ENCODE measurements around the gene UBE2E2. TPM values are rescaled to one million over a fixed set of nuclear protein-coding genes. Genes with fewer than 3 reads are reported as not detected.

UBE2E2 gene
- total RNA-seq, 2 experiments from 2014 or later, result 5.7 to 7.2 TPM

DNA sequence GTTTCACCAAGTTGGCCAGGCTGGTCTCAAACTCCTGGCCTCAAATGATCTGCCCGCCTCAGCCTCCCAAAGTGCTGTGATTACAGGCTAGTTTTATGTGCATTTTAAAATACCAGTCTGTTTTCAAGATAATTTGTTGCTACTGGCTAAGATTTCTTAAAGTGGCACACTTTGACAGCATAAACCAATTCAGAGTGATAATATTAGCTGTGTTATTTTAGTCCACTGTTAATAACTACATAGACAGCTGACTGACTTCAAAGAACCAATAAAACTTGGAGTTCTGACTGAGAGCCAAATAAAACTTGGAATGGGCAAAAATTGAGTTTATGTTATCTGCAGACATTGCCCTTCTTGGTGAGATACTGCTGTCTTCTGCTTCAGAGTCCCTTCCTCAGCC, 291.8 kb downstream of the UBE2E2 start:
- H3K27ac Mint-ChIP-seq, result no peak overlapping the region
- no peak for ATAC-seq (ENCODE audit: low read depth)
- H3K36me3 Mint-ChIP-seq, result no peaks in the 10 kb centered on the region
- POLR2A ChIA-PET, result no interaction called here
- H3K4me3 Mint-ChIP-seq, result no peak overlapping the region
- DNase-seq, result no peak
- no peaks in the 10 kb centered on the region for H3K27me3 Mint-ChIP-seq
- peaks cover 2% of the 10 kb centered on the region for H3K4me1 Mint-ChIP-seq
- peaks cover 2% of the 10 kb centered on the region for H3K9me3 Mint-ChIP-seq

DNA sequence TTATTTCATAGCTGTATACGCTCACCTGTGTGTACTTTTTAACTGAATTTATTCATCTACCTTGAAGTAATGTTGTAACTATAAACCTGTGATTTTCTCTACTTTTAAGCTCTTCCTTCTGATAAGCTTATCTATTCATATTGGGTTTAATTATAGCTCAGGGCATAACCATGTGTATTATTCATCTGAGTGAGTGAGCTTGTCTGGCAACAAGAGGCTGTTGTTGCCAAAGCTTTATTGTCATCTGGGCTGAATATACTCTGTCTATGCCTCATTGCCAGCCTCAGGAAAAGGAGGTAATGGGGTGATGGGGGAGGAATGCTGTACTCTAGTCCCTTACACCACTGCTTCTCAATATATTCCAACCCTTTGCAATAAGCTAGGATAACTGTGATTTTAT, 292.4 kb downstream of the UBE2E2 start:
- H3K36me3 Mint-ChIP-seq, result no peaks in the 10 kb centered on the region
- no peak overlapping the region for H3K4me3 Mint-ChIP-seq
- H3K9me3 Mint-ChIP-seq, result peaks cover 2% of the 10 kb centered on the region
- peaks cover 2% of the 10 kb centered on the region for H3K4me1 Mint-ChIP-seq
- no peak overlapping the region for H3K27ac Mint-ChIP-seq
- POLR2A ChIA-PET, result no interaction called here
- no peaks in the 10 kb centered on the region for H3K27me3 Mint-ChIP-seq
- no peak for DNase-seq
- ATAC-seq (ENCODE audit: low read depth), result no peak

DNA sequence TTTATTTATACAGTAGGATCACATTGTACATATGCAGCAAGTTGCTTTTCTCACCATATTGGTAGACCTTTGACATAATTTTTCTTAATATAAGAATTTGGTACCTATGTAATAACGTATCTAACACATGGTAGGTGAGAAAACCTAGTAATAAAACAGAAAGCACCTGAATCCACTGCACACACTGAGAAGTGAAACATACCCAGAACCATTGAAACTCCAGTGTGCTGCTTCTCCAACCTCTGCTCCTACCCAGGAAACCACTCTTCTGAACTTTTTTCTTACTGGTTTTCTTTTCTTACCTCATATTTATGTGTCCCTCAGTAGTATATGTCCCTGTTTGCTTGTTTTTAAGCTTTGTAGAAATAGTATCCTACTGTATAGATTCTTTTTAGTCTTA, 293.0 kb downstream of the UBE2E2 start:
- no peaks in the 10 kb centered on the region for H3K36me3 Mint-ChIP-seq
- H3K9me3 Mint-ChIP-seq, result peaks cover 2% of the 10 kb centered on the region
- H3K4me3 Mint-ChIP-seq, result no peak overlapping the region
- DNase-seq (no peak), ATAC-seq (ENCODE audit: low read depth) (no peak)
- no peak overlapping the region for H3K27ac Mint-ChIP-seq
- no peaks in the 10 kb centered on the region for H3K27me3 Mint-ChIP-seq
- POLR2A ChIA-PET, result no interaction called here
- peaks cover 2% of the 10 kb centered on the region for H3K4me1 Mint-ChIP-seq

DNA sequence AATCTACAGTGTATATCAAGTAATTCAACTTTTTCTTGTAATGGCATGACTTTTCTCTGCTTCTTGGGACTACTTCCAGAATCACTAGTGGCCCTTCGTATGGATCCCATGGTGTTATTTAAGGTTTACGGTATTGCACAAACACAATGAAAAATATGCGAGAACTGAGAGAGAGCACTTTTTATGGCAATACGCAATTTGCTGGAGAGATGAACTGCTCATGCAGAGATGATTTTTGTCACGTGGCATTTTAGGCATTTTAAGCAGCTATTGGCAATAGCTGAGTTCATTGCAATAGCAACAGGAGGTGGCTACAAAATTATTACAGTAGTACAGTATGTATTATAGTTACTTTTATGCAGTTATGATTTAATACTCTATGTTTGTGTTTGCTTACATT, 294.0 kb downstream of the UBE2E2 start:
- Mint-ChIP-seq H3K4me3 (no peak overlapping the region), H3K27me3 (no peaks in the 10 kb centered on the region), H3K36me3 (no peaks in the 10 kb centered on the region), H3K9me3 (peaks cover 2% of the 10 kb centered on the region), H3K4me1 (peaks cover 2% of the 10 kb centered on the region), H3K27ac (no peak overlapping the region)
- DNase-seq, result no peak
- POLR2A ChIA-PET, result no interaction called here
- no peak for ATAC-seq (ENCODE audit: low read depth)

DNA sequence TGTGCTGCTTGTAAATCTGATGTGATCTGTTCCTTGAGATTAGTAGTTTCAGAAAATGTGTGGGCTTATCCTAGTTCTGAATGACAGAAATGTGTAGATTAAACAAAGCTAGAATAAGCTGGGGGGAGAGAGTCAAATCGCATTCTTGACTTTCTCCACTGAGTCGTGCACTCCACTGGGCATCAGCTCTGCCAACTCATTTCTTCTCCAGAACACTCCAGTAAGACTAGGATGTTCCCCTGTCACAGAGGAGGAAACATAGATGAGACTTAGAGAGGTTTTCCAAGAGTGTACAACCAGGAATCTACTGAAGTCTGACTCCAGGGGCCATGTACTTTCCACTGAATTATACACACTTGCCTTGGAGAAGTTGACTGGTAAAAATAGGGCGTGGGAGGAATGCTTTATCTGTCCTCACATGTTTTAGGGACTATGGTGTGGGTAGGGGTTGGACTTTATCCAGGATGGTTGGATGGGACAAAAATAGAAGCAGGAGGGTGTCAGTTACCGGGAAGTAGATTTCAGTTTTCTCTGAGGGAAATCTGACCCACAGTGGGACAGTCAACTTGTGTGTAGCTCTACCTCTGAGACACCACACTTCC, 298.2 kb downstream of the UBE2E2 start:
- no peak for DNase-seq
- Mint-ChIP-seq H3K9me3 (peaks cover 3% of the 10 kb centered on the region), H3K4me1 (peaks cover 2% of the 10 kb centered on the region), H3K4me3 (no peak overlapping the region), H3K36me3 (no peaks in the 10 kb centered on the region), H3K27me3 (no peaks in the 10 kb centered on the region), H3K27ac (no peak overlapping the region)
- POLR2A ChIA-PET, result no interaction called here
- no peak for ATAC-seq (ENCODE audit: low read depth)

DNA sequence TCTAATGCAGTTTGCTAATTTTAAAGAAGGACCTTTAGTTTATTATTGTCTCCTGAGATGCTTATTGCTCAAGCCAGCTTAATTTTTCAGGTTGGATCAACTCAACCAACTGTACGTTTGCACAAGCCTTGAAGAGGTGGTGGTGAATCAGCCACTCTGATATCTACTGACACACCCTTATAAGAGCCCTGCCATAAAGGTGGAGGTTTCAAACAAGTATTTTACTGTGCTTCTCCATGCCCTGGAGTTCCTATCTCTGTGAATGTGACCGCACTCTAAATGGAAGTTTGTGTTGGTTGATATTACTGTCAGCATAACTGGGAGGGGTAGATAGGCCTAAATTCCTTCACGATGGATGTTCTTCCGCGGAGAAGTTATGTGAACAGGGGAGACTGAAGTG, 305.3 kb downstream of the UBE2E2 start:
- H3K4me3 Mint-ChIP-seq, result no peak overlapping the region
- peaks cover 2% of the 10 kb centered on the region for H3K9me3 Mint-ChIP-seq
- H3K36me3 Mint-ChIP-seq, result no peaks in the 10 kb centered on the region
- no peak overlapping the region for H3K27ac Mint-ChIP-seq
- no peaks in the 10 kb centered on the region for H3K27me3 Mint-ChIP-seq
- no peak for DNase-seq
- POLR2A ChIA-PET, result no interaction called here
- no peaks in the 10 kb centered on the region for H3K4me1 Mint-ChIP-seq
- ATAC-seq (ENCODE audit: low read depth), result no peak

DNA sequence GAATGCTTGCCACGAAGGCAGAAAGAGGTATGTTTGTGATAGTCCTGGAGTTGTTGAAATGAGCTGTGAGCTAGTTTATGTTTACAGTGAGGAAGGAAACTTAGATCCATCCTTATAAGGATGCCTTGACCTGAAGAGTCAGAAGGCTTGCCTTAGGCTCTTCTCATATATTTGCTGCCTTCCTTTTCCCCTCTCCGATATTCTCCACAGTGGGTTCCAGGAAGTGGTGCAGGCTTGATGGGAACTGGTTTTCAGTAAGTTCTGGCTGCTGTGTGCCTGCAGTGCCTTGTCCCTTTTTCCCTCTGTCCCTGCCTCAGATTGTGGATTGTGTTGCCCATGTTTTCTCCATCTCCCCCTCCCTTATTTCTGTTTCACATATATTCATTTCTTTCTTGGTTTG, 315.3 kb downstream of the UBE2E2 start:
- DNase-seq (no peak), ATAC-seq (ENCODE audit: low read depth) (no peak)
- peaks cover 3% of the 10 kb centered on the region for H3K36me3 Mint-ChIP-seq
- POLR2A ChIA-PET, result no interaction called here
- H3K4me1 Mint-ChIP-seq, result no peaks in the 10 kb centered on the region
- H3K4me3 Mint-ChIP-seq, result no peak overlapping the region
- no peak overlapping the region for H3K27ac Mint-ChIP-seq
- H3K9me3 Mint-ChIP-seq, result peaks cover 2% of the 10 kb centered on the region
- H3K27me3 Mint-ChIP-seq, result no peaks in the 10 kb centered on the region

DNA sequence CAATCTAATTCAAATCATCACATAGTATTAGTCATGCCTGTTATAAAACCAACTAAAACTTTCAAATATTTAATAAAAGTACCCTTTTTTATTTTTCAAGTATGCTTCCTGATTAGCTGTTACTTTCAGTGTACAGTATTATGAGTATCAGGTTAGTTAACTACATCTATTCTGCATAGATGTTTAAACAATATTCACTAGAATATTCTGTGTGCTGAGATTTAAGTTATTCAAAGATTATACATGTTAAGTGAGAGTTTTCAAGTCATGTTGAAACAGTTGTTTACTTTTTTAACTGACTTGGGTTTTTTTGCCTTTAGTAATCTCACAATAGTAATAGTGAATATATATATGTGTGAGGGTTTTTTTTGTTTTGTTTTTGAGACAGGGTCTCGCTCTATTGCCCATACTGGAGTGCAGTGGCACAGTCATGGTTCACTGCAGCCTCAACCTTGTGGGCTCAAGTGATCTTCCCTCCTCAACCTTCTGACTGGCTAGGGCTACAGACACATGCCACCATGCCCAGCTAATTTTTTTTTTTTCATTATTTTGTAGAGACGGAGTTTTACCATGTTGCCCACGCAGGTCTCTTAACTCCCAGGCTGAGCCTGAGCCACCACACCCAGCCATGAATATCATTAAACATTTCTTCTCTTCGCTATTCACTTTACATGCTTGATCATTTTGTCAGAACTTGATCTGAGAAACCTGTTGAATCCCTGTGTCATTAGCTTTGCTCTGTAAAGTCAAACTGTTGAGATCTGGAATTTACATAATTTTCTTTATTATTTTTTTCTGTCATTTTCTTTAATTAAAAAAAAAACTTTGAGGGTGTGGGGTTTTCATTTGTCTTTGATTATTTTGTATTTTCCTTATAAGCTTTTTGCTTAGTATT, 316.4 kb downstream of the UBE2E2 start:
- no peaks in the 10 kb centered on the region for H3K27me3 Mint-ChIP-seq
- H3K9me3 Mint-ChIP-seq, result peaks cover 2% of the 10 kb centered on the region
- H3K4me1 Mint-ChIP-seq, result no peaks in the 10 kb centered on the region
- no peak overlapping the region for H3K4me3 Mint-ChIP-seq
- peaks cover 1% of the 10 kb centered on the region for H3K36me3 Mint-ChIP-seq
- ATAC-seq (ENCODE audit: low read depth) (no peak), DNase-seq (no peak)
- H3K27ac Mint-ChIP-seq, result no peak overlapping the region
- POLR2A ChIA-PET, result no interaction called here

DNA sequence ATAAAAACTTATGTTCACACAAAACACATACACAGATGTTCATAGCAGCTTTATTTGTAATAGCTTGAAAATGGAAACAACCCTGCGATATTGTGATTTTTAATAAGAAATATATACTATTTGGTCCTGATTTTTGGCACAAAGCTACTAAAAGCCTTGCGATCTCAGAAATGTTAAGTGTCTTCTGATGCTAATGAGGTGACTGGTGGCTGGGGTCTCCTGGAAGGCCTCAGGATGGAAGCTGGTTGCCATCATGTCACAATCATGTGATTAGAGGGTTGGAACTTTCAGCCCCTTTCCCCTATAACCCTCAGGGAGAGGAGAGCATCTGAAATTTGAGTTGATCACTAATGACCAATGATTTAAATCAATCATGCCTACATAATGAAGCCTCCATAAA, 324.2 kb downstream of the UBE2E2 start:
- no peak overlapping the region for H3K27ac Mint-ChIP-seq
- no peak overlapping the region for H3K4me3 Mint-ChIP-seq
- POLR2A ChIA-PET, result no interaction called here
- H3K36me3 Mint-ChIP-seq, result no peaks in the 10 kb centered on the region
- H3K27me3 Mint-ChIP-seq, result no peaks in the 10 kb centered on the region
- ATAC-seq (ENCODE audit: low read depth) (no peak), DNase-seq (no peak)
- no peaks in the 10 kb centered on the region for H3K4me1 Mint-ChIP-seq
- H3K9me3 Mint-ChIP-seq, result no peaks in the 10 kb centered on the region

DNA sequence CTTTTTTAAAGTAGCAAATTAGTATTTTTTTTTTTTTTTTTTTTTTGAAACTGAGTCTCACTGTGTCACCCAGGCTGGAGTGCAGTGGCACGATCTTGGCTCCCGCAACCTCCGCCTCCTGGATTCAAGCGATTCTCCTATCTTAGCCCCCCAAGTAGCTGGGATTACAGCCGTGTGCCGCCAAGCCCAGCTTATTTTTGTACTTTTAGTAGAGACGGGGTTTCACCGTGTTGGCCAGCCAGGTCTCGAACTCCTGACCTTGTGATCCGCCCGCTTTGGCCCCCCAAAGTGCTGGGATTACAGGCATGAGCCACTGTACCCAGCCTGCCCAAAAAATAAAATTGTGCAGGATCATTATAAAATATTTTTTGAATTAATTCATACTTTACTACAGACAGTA, 330.5 kb downstream of the UBE2E2 start:
- Mint-ChIP-seq H3K9me3 (no peaks in the 10 kb centered on the region), H3K36me3 (no peaks in the 10 kb centered on the region), H3K27me3 (no peaks in the 10 kb centered on the region), H3K4me1 (no peaks in the 10 kb centered on the region), H3K4me3 (no peak overlapping the region), H3K27ac (no peak overlapping the region)
- POLR2A ChIA-PET, result interaction anchor here (0.9 kb wide), 1 partner anchor 170 kb away, joined by 3 read pairs; no protein-coding TSS in a partner anchor
- DNase-seq (no peak), ATAC-seq (ENCODE audit: low read depth) (no peak)

DNA sequence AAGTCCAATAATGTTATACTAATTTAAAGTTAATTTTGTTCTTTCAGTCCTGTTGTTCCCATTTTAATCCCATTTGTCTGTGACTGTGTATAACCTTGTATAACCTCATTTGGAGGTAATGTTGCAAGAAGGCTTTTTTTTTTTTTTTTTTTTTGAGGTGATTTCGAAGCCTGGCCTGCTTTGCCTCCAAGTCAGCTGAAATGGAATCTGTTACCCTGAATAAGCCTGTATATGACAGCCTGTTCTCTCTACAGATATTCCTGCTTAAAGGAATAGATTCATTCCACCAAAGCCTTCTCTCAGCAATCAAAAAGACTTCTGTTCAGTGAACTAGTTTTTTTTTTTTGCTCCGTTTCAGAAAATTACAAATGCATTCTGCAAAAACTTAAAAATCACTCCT, 330.9 kb downstream of the UBE2E2 start:
- no peaks in the 10 kb centered on the region for H3K9me3 Mint-ChIP-seq
- no peaks in the 10 kb centered on the region for H3K36me3 Mint-ChIP-seq
- H3K4me1 Mint-ChIP-seq, result no peaks in the 10 kb centered on the region
- no peak overlapping the region for H3K27ac Mint-ChIP-seq
- no peak overlapping the region for H3K4me3 Mint-ChIP-seq
- POLR2A ChIA-PET, result no interaction called here
- DNase-seq (no peak), ATAC-seq (ENCODE audit: low read depth) (no peak)
- no peaks in the 10 kb centered on the region for H3K27me3 Mint-ChIP-seq

DNA sequence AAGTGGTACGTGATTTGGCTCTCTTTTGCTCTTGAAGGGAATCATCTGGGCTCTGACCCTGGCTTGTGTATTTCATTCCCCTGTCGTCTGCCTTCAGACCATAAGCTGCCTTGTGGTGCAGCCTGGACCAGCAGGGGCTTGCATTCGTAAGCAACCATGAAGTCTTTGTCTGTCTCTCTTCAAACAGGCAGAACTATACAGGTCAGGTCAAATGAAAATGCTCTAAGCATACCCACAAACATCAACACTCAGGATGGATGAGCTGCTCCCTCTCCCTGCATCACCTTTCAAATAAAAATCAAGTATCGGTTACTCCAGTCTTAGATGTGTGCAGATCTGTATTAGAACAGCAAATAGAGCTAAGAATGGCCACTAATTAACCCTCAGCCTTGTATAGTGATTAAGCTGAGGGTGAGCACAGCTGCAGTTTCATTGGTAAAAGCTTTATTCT, 334.0 kb downstream of the UBE2E2 start:
- no peaks in the 10 kb centered on the region for H3K36me3 Mint-ChIP-seq
- ATAC-seq (ENCODE audit: low read depth), result no peak

DNA sequence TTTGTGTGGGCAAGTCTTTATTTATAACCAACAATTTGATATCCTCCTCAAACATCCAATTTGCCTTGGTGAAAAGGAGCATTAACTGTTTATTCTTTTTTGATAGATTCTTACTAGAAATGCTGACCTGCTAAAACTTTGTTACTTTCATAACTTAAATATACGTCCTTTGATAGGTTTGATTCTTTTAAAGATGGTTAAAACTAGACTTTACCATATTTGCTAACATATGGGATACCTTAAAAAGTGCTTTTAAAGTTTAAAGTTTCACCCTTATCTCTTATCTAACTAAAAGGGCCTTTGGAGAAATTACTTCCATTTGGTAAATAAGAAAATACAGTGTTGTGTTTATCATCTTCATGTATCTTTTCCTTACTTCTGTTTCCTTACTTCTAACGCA, 336.1 kb downstream of the UBE2E2 start:
- no peaks in the 10 kb centered on the region for H3K27me3 Mint-ChIP-seq
- DNase-seq (no peak), ATAC-seq (ENCODE audit: low read depth) (no peak)
- peaks cover under 1% of the 10 kb centered on the region for H3K9me3 Mint-ChIP-seq
- POLR2A ChIA-PET, result no interaction called here
- no peak overlapping the region for H3K4me3 Mint-ChIP-seq
- no peak overlapping the region for H3K27ac Mint-ChIP-seq
- no peaks in the 10 kb centered on the region for H3K4me1 Mint-ChIP-seq
- H3K36me3 Mint-ChIP-seq, result no peaks in the 10 kb centered on the region

More for the DNA sequence above, 334.0 kb downstream of the UBE2E2 start:
- H3K4me1 Mint-ChIP-seq, result no peaks in the 10 kb centered on the region
- H3K27ac Mint-ChIP-seq, result no peak overlapping the region
- H3K27me3 Mint-ChIP-seq, result no peaks in the 10 kb centered on the region
- H3K4me3 Mint-ChIP-seq, result no peak overlapping the region
- no peaks in the 10 kb centered on the region for H3K9me3 Mint-ChIP-seq
- POLR2A ChIA-PET, result no interaction called here
- DNase-seq, result no peak

DNA sequence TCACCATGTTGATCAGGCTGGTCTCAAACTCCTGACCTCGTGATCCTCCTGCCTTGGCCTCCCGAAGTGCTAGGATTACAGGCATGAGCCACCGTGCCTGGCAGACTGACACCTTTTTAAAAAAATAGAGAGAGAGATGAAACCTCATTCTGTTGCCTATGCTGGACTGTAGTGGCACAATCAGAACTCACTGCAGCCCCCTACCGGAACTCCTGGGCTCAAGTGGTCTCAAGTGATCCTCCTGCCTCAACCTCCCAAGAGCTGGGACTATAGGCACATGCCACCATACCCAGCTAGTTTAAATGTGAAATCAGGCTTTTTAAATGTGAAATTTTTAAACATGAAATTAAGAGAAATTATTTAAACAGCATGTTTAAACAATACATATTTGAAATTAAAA, 337.5 kb downstream of the UBE2E2 start:
- peaks cover 5% of the 10 kb centered on the region for H3K9me3 Mint-ChIP-seq
- no peaks in the 10 kb centered on the region for H3K36me3 Mint-ChIP-seq
- H3K27ac Mint-ChIP-seq, result no peak overlapping the region
- H3K4me1 Mint-ChIP-seq, result no peaks in the 10 kb centered on the region
- no peaks in the 10 kb centered on the region for H3K27me3 Mint-ChIP-seq
- POLR2A ChIA-PET, result no interaction called here
- no peak for DNase-seq
- H3K4me3 Mint-ChIP-seq, result no peak overlapping the region
- no peak for ATAC-seq (ENCODE audit: low read depth)

All from activated naive CD8-positive, alpha-beta T cell treated with anti-CD3 and anti-CD28 coated beads, Interleukin-2, amount 10 ng/mL, durations not matched to agents 7 days and 5 days (primary cell).